H1 (cell line): ENCODE measurements around the gene MACROD2. TPM values are rescaled to one million over a fixed set of nuclear protein-coding genes. Genes with fewer than 3 reads are reported as not detected.

ENCODE experiments used
- CTCF ChIA-PET: fragments of 300-600 bp; sonication (Branson Sonifier 250); formaldehyde crosslinking; loops from one replicate; lab custom pipeline; 2021; ENCODE audit not compliant: partially characterized antibody; lab: Charles Lee
- POLR2A ChIA-PET: fragments of 300-600 bp; sonication (Branson Sonifier 250); formaldehyde crosslinking; loops from one replicate; lab custom pipeline; 2021; ENCODE audit warnings: inconsistent platforms; ENCODE audit not compliant: partially characterized antibody; lab: Charles Lee
- DNase-seq, 2 experiments: peaks; one replicate each; pipeline versions ENCODE4 v3.0.0 to v3.0.0-alpha.2; 2010 to 2022; ENCODE audit warnings: low spot score in 2 of 2, low read depth in 1 of 2, mixed read lengths in 1 of 2
- FAIRE-seq: peaks from 2 replicates; lab custom pipeline; 2011; peaks lifted over from hg19 to GRCh38; lab: Jason Lieb, UNC
- H2AFZ ChIP-seq: 2 replicates; pipeline ENCODE4 v1.8.1; 2012; ENCODE audit warnings: low read length, inconsistent platforms
- H2AK5ac ChIP-seq: 2 replicates; pipeline ENCODE4 v1.6.1; 2013; ENCODE audit warnings: low read depth, low read length
- H2BK120ac ChIP-seq: replicated peaks from 2 replicates; pipeline ENCODE3; 2013; ENCODE audit warnings: low read depth, low read length, inconsistent platforms
- H2BK12ac ChIP-seq: 2 replicates; pipeline ENCODE4 v1.6.1; 2013; ENCODE audit warnings: low read depth, low read length
- H2BK15ac ChIP-seq: 2 replicates; pipeline ENCODE4 v1.6.1; 2013; ENCODE audit warnings: low read length
- H2BK20ac ChIP-seq: 2 replicates; pipeline ENCODE4 v1.6.1; 2013; ENCODE audit warnings: low read length
- H2BK5ac ChIP-seq: 2 replicates; pipeline ENCODE4 v1.6.1; 2013; ENCODE audit warnings: low read depth, low read length
- H3K14ac ChIP-seq: 2 replicates; pipeline ENCODE4 v1.6.1; 2013; ENCODE audit warnings: inconsistent platforms; ENCODE audit not compliant: insufficient read length
- H3K18ac ChIP-seq: 2 replicates; pipeline ENCODE4 v1.6.1; 2013; ENCODE audit warnings: low read length; ENCODE audit errors: extremely low read depth
- H3K23ac ChIP-seq: 2 replicates; pipeline ENCODE4 v1.6.1; 2013; ENCODE audit warnings: inconsistent platforms; ENCODE audit not compliant: insufficient read length
- H3K23me2 ChIP-seq: 2 replicates; pipeline ENCODE4 v1.6.1; 2013; ENCODE audit warnings: low read depth, low read length
- H3K27ac ChIP-seq: 2 replicates; pipeline ENCODE4 v1.6.1; 2011; ENCODE audit warnings: low read depth, low read length, inconsistent platforms
- H3K27me3 ChIP-seq, 4 experiments: replicated peaks in 1 of 4; 1 replicate in 1 of 4; 2 replicates in 3 of 4; pipeline versions ENCODE4 v1.6.1 to v1.8.1; 2011 to 2013; ENCODE audit warnings: low read length in 3 of 4, mild to moderate bottlenecking in 3 of 4, inconsistent platforms in 2 of 4, mixed read lengths in 2 of 4, moderate library complexity in 1 of 4; ENCODE audit not compliant: control insufficient read depth in 3 of 4, insufficient read depth in 3 of 4; ENCODE audit errors: extremely low read depth in 1 of 4
- H3K36me3 ChIP-seq, 4 experiments: 2 replicates each; pipeline versions ENCODE4 v1.6.1 to v1.8.1; 2011 to 2013; ENCODE audit warnings: mild to moderate bottlenecking in 4 of 4, low read length in 3 of 4, moderate library complexity in 2 of 4, control low read depth in 1 of 4, inconsistent platforms in 1 of 4; ENCODE audit not compliant: insufficient read depth in 4 of 4, control insufficient read depth in 2 of 4
- H3K4ac ChIP-seq: replicated peaks from 2 replicates; pipeline ENCODE3; 2013; ENCODE audit warnings: low read length, low read depth, mixed read lengths, inconsistent platforms; ENCODE audit not compliant: insufficient read length
- H3K4me1 ChIP-seq, 4 experiments: replicated peaks in 1 of 4; 1 replicate in 1 of 4; 2 replicates in 3 of 4; pipeline versions ENCODE4 v1.6.1 to v1.8.1; 2011 to 2013; ENCODE audit warnings: low read length in 3 of 4, inconsistent platforms in 2 of 4, mixed read lengths in 1 of 4; ENCODE audit not compliant: insufficient read depth in 4 of 4, control insufficient read depth in 3 of 4
- H3K4me2 ChIP-seq, 2 experiments: 2 replicates each; pipeline versions ENCODE4 v1.6.1 to v1.8.1; 2011 to 2013; ENCODE audit warnings: low read depth in 2 of 2, low read length in 2 of 2, control low read depth in 1 of 2, inconsistent platforms in 1 of 2, mild to moderate bottlenecking in 1 of 2; ENCODE audit not compliant: insufficient read depth in 1 of 2
- H3K4me3 ChIP-seq, 4 experiments: fragments of 200-600, 300-600 bp in 1 of 4; sonication (generic), shearing (Covaris generic), sonication (Bioruptor Twin) in 1 of 4; 2 replicates each; pipeline versions ENCODE4 v1.5.1 to v1.8.1; 2011 to 2016; ENCODE audit warnings: low read length in 4 of 4, low read depth in 3 of 4, control low read depth in 2 of 4, inconsistent platforms in 2 of 4, mild to moderate bottlenecking in 2 of 4, mixed read lengths in 1 of 4, moderate library complexity in 1 of 4; ENCODE audit not compliant: insufficient read depth in 2 of 4; ENCODE audit errors: extremely low read depth in 1 of 4
- H3K56ac ChIP-seq: replicated peaks from 2 replicates; pipeline ENCODE3; 2013; ENCODE audit warnings: low read depth, mild to moderate bottlenecking, mixed read lengths, low read length, inconsistent platforms; ENCODE audit not compliant: insufficient read length
- H3K79me1 ChIP-seq: 2 replicates; pipeline ENCODE4 v1.6.1; 2013; ENCODE audit warnings: low read depth, low read length, control low read depth
- H3K79me2 ChIP-seq, 2 experiments: 2 replicates each; pipeline versions ENCODE4 v1.6.1 to v1.8.1; 2012 to 2013; ENCODE audit warnings: low read length in 2 of 2, mild to moderate bottlenecking in 2 of 2, inconsistent platforms in 1 of 2; ENCODE audit not compliant: insufficient read depth in 2 of 2, control insufficient read depth in 1 of 2
- H3K9ac ChIP-seq, 4 experiments: replicated peaks in 1 of 4; 1 replicate in 1 of 4; 2 replicates in 3 of 4; pipeline versions ENCODE4 v1.6.1 to v1.8.1; 2011 to 2013; ENCODE audit warnings: low read depth in 3 of 4, low read length in 3 of 4, control low read depth in 2 of 4, mild to moderate bottlenecking in 2 of 4, moderate library complexity in 2 of 4, inconsistent platforms in 1 of 4; ENCODE audit errors: extremely low read depth in 1 of 4
- H3K9me3 ChIP-seq, 2 experiments: 2 replicates each; pipeline versions ENCODE4 v1.6.1 to v1.8.1; 2012 to 2013; ENCODE audit warnings: mild to moderate bottlenecking in 2 of 2, moderate library complexity in 2 of 2, control low read depth in 1 of 2, inconsistent platforms in 1 of 2, low read depth in 1 of 2, low read length in 1 of 2, mixed read lengths in 1 of 2; ENCODE audit not compliant: insufficient read depth in 2 of 2
- H4K20me1 ChIP-seq, 2 experiments: replicated peaks in 1 of 2; 2 replicates each; pipeline versions ENCODE3 to v1.8.1; 2011 to 2013; ENCODE audit warnings: inconsistent platforms in 2 of 2, low read length in 2 of 2, mild to moderate bottlenecking in 1 of 2; ENCODE audit not compliant: insufficient read depth in 2 of 2, control insufficient read depth in 1 of 2
- H4K5ac ChIP-seq: 2 replicates; pipeline ENCODE4 v1.6.1; 2013; ENCODE audit warnings: low read length, low read depth, mixed read lengths, inconsistent platforms; ENCODE audit not compliant: insufficient read length
- H4K8ac ChIP-seq: 2 replicates; pipeline ENCODE4 v1.8.0; 2013; ENCODE audit warnings: mild to moderate bottlenecking, moderate library complexity, low read length, inconsistent platforms; ENCODE audit not compliant: insufficient read depth; ENCODE audit errors: extremely low read depth
- H4K91ac ChIP-seq: replicated peaks from 2 replicates; pipeline ENCODE3; 2013; ENCODE audit warnings: low read length, mixed read lengths, inconsistent platforms; ENCODE audit not compliant: insufficient read length
- TCF12 ChIP-seq: IDR thresholded peaks from 2 replicates; pipeline ENCODE4 v1.6.1; 2011; ENCODE audit warnings: low read depth, mild to moderate bottlenecking, low read length
- TEAD4 ChIP-seq: IDR thresholded peaks from 2 replicates; pipeline ENCODE4 v1.6.1; 2012; ENCODE audit warnings: low read depth, low read length, inconsistent platforms, mixed read lengths
- WGBS, 2 experiments: shearing (Covaris generic) in 1 of 2; methylation state at CpG; one replicate each; pipeline versions ENCODE4 v1.1.6 to v1.1.7; 2013 to 2015; ENCODE audit warnings: low lambda C conversion rate in 2 of 2, mixed read lengths in 2 of 2, inconsistent platforms in 1 of 2, low coverage in 1 of 2, missing lambda C conversion rate in 1 of 2; ENCODE audit not compliant: insufficient replicate concordance in 2 of 2, insufficient coverage in 1 of 2, insufficient read length in 1 of 2; ENCODE audit errors: extremely low coverage in 1 of 2, missing lambda C conversion rate in 1 of 2; 5-methylcytosine and 5-hydroxymethylcytosine counted together
- polyA plus RNA-seq, 7 experiments: library from polyadenylated mRNA; depleted of rRNA in 3 of 7; stranded (reverse) in 5 of 7; unstranded in 2 of 7; fragments of >200 nt in 5 of 7; fragments of 200-250 nt in 2 of 7; gene quantifications; 1 replicate in 5 of 7; 2 replicates in 1 of 7; 4 replicates in 1 of 7; pipeline versions ENCODE4 v1.2.1 to v1.2.3, GENCODE V29; 2011 to 2013; ENCODE audit warnings: missing spikeins in 2 of 7, mixed read lengths in 2 of 7
- total RNA-seq: library from RNA; stranded (reverse); fragmentation: NEBNext Ultra II Directional; extraction: Animal tissue kit (Norgen Biotek cat#: 25700); gene quantifications from 2 replicates; pipeline ENCODE4 v1.2.1, GENCODE V29; 2021

The MACROD2 gene
- total and polyA plus RNA-seq, 2 of the 8 experiments (the other 6 are each of a cell fraction or from before 2014, with no cell fraction given) = 0.70 to 3.9 TPM

DNA sequence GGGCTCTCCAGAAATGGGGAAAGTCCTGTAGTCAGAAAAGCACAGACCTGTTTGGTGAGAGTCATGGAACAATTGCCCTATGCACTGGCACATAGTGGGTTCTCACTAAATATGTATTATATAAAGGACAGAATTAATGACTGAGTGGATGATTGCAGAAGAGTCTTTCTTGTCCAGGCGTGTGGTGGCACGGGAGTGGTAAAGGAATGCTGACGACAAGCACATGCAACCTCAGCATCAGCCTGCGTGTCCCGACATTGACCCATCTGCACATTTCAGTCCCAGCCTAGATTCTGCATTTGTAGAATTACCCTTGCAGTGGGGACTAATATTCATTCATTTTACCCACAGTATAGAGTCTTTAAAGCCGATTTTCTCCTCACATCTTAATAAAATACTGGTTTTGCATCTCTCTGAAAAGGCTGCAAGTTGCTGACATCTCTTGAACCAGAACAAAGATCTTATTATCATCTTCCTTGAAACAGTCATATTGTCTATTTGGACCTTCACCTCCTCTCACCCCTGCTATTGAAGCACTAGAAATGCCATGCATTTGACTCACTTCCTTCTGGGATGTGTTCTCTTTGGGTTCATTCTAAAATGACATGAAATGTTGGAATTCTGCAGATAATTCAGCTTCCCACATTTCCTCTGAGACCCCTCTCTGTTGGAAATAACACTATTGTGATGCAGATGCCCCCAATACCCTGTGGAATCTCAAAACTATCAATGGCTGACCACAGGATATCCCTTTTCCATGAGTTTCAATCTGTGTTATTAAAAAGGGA is 1225.7 kb downstream of the MACROD2 start:
- H3K4me1 ChIP-seq = peaks cover 0 to 12% (median 4%) of the 10 kb centered on the region in 4 experiments; a peak in 4 of 7 replicates
- H2AFZ ChIP-seq = no peak overlapping the region
- FAIRE-seq (no peak), DNase-seq (peak in 1 of 2 experiments; percentile 10)
- no peak overlapping the region for H2BK120ac ChIP-seq
- H3K4ac ChIP-seq = no peak overlapping the region
- no peak overlapping the region for H4K8ac ChIP-seq
- peak overlapping the region; percentile 26 to 42; a peak in 3 of 4 replicates for H3K4me2 ChIP-seq
- H2AK5ac ChIP-seq = no peak overlapping the region
- no peaks in the 10 kb centered on the region for H3K36me3 ChIP-seq
- no peaks in the 10 kb centered on the region for H4K20me1 ChIP-seq
- 0 out of 2 replicates have a peak overlapping the region, but pooled peaks have one; percentile 66 for H2BK20ac ChIP-seq
- H3K23ac ChIP-seq = no peak overlapping the region
- peak overlapping the region; percentile 69; the same call in 1 of the 2 replicates for H2BK12ac ChIP-seq
- no peak overlapping the region for H4K5ac ChIP-seq
- no peaks in the 10 kb centered on the region for H3K27me3 ChIP-seq
- no peak overlapping the region for H3K9ac ChIP-seq
- H3K9me3 ChIP-seq = no peaks in the 10 kb centered on the region
- H3K56ac ChIP-seq = no peak overlapping the region
- H3K79me1 ChIP-seq = no peaks in the 10 kb centered on the region
- H3K18ac ChIP-seq = no peak overlapping the region
- no peak overlapping the region for H3K27ac ChIP-seq
- H3K14ac ChIP-seq = no peak overlapping the region
- no peak overlapping the region for H2BK15ac ChIP-seq
- POLR2A ChIA-PET = no interaction called here
- H3K23me2 ChIP-seq = no peaks in the 10 kb centered on the region
- H3K4me3 ChIP-seq = no peak overlapping the region
- H2BK5ac ChIP-seq = peak overlapping the region; percentile 75; the same call in 1 of the 2 replicates
- 90% methylated on average over 6 of the region's 6 CpGs; no CpG with 5 or more reads in 1 of the 2 experiments for WGBS, 2 experiments
- TF ChIP-seq TEAD4 (peak; percentile 50; the same call in 1 of the 2 replicates), TCF12 (no peak)
- no peaks in the 10 kb centered on the region for H3K79me2 ChIP-seq
- H4K91ac ChIP-seq = peak overlapping the region; percentile 81
- CTCF ChIA-PET = no interaction called here
